Hematopoietic multipotent progenitor cell treated with erythropoietin and hydrocortisone succinate and interleukin-3 and kit ligand, for 4 days (in vitro differentiated cells): Measurements from ENCODE around the gene H2BW2.
"Not testable (repeated sequence)": the region's sequence is repeated elsewhere in the genome, so short reads cannot be mapped to it uniquely, and the experiment has no call there.

Source experiments
- DNase-seq: peaks from one replicate; pipeline ENCODE4 v3.0.0-alpha.2; 2015

Gene H2BW2

GRCh38 chrX:104039689-104040505 is at the start of gene H2BW2:
Gene H2BW2 (plus strand): TSS chrX:104039956. CDS start chrX:104039995, 39 bp downstream.
- no peak for DNase-seq

GRCh38 chrX:103999234-103999633 is 40.5 kb upstream of the H2BW2 start:
- DNase-seq, result no peak

DNA sequence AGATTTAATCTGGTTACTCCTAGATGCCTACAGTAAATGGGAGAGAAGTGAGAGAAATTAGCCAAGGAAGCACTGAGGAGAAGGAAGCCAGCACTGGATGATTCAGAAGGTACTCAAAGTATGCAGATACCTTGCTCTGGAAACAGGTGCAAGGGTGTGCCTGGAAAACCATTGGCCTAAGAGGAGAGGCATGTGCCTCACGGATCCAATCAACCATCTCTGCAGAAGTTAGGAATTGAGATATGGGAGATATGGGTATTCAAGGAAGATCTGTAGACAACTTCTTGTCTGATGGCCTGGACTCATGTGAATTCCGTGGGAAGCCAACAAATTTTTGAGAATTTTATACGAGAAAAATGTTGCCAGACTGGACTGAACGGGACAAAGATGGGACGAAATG is 30.9 kb upstream of the H2BW2 start:
- no peak for DNase-seq

DNA sequence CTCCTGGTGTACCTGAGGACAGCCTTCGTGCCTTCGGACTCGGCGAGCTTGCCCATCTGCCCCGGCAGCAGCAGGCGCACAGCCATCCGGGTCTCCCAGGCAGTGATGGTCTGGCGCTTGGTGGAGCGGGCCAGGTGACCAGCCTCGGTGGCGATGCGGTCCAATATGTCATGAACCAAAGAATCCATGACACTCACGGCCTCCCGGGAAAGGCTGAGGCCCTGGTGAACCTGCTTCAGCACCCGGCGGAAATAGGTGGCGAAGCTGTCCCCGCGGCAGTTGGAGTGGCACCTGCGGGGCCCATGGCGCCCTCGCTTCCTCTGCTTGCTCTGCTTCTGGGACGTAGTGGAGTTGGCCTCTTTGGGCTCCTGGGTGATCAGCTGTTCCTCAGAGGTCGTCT is 26.6 kb upstream of the H2BW2 start:
- no peak for DNase-seq

GRCh38 chrX:104013606-104014005 is 26.1 kb upstream of the H2BW2 start, which contains the start of gene H2BW1:
Gene H2BW1 (minus strand): TSS chrX:104013708. CDS start chrX:104013576, 132 bp downstream.
- no peak for DNase-seq

GRCh38 chrX:104015576-104015975 is 24.2 kb upstream of the H2BW2 start:
- DNase-seq, result not testable (repeated sequence)

GRCh38 chrX:104018126-104018525 is 21.6 kb upstream of the H2BW2 start:
- DNase-seq, result no peak

- DNase-seq, result no peak
These were observed 1.2 kb downstream of the H2BW2 start for GRCh38 chrX:104041003-104041402.

GRCh38 chrX:104045642-104046041 is 5.9 kb downstream of the H2BW2 start:
- no peak for DNase-seq

DNA sequence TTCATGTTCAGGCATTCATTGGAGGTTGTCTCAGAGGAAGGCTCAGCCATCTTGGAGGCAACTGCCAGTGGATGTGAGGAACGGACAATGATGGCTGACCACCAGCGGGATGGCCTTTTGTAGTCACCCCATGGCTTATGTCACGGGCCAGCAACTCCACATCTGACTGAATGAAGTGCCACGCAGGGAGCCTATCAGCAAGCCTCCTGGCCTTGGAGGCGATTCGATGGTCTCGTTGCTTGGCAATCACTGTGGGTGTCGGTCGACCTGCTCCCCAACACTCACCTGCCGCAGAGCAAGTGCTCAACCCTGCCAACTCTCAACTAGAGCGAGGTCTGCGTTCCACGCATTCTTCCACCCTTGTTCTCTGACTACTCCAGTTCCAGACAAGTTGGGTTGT is 7.4 kb downstream of the H2BW2 start:
- no peak for DNase-seq

DNA sequence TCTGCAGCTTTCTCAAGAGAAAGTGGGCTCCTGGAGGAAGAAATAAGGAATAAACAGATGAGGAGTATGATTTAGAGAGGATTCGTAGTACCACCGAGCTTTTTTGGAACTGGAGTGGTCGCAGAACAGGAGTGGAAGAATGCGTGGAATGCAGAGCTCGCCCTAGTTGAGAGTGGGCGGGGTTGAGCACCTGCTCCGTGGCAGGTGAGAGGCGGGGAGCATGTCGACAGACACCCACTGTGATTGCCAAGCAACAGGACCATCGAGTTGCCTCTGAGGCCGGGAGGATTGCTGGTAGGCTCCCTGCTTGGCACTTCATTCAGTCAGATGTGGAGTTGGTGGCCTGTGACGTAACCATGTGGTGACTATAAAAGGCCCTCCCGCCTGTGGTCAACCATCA is 15.2 kb downstream of the H2BW2 start:
- DNase-seq, result not testable (repeated sequence)

DNA sequence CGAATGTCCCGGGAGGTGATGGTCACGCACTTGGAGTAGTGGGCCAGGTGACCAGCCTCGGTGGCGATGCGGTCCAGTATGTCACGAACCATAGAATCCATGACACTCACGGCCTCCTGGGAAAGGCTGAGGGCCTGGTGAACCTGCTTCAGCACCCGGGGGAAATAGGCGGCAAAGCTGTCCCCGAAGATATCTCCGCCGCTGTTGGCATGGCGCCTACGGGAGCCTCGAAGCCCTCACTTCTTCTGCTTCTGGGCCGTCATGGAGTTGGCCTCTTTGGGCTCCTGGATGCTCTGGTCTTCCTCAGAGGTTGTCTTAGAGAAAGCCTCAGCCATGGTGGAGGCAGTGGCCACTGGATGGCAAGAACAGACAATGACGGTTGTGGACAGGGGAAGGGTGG is 22.9 kb downstream of the H2BW2 start:
- not testable (repeated sequence) for DNase-seq

- DNase-seq, result not testable (repeated sequence)
These were observed 36.2 kb downstream of the H2BW2 start, which contains the start of gene TMSB15C for GRCh38 chrX:104075778-104076445. Gene TMSB15C (minus strand): TSS chrX:104076236.

DNA sequence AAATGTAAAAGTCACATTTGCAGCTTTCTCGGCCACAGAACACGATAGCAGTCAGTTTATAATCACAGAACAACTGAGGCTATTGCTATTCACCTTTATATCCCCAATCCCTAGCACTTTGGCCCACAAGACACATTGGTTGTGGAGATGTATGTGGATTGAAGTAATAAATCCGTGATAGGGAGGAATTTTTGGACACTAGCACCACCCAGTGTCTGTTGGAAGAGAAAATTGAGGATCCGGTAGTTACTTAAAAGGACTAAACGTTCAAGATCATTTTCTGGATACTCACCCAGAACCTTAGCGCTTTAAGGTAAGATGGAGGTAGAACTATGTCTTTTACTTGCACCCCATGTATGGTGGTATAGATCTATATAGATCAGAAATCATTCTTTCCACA is 38.1 kb downstream of the H2BW2 start:
- not testable (repeated sequence) for DNase-seq

DNA sequence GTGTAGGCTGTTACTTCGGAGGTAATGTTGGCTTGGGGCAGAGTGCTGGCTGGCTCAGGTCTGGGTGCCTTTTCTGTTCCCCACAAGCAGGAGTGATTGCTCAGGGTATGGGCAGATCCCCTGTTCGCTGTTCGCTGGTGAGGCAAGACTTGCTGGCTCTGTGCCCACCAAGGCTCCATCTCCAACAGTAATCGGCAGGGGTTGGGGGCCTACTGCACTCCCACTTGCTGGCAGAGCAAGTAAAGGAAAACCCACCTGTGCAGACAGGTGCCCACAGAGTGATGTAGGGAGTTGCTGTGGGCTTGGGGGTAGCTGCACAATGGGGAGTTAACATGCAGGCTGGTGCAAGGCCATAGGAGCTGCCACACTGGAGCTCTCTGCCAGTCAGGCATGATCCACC is 44.3 kb downstream of the H2BW2 start:
- no peak for DNase-seq

- no peak for DNase-seq
These were observed 45.0 kb downstream of the H2BW2 start for GRCh38 chrX:104084534-104085277.

GRCh38 chrX:104085477-104085876 is 45.7 kb downstream of the H2BW2 start:
- no peak for DNase-seq

GRCh38 chrX:104085919-104086318 is 46.2 kb downstream of the H2BW2 start:
- DNase-seq, result no peak
